Thoracic aorta (tissue), 2 donors: ENCODE measurements around the gene LAGE3. TPM values are rescaled to one million over a fixed set of nuclear protein-coding genes. Genes with fewer than 3 reads are reported as not detected.

Experiments
- ATAC-seq: fragments of 150-250 bp; one replicate; pipeline ENCODE4 v1.8.0; 2017; ENCODE audit warnings: low read depth; ENCODE audit not compliant: insufficient number of reproducible peaks, low FRiP score
- DNase-seq: peaks from one replicate; pipeline ENCODE4 v3.0.0-alpha.2; 2020; ENCODE audit warnings: low spot score
- H3K27ac ChIP-seq, 2 donors: fragments of 200-600 bp; sonication (generic); 1 replicate in 1 of 2; 2 replicates in 1 of 2; pipeline ENCODE4 v1.5.1; 2016; ENCODE audit warnings: mild to moderate bottlenecking in 2 of 2, moderate library complexity in 2 of 2
- H3K27me3 ChIP-seq: fragments of 200-600 bp; sonication (generic); replicated peaks from 2 replicates; pipeline ENCODE4 v1.6.0; 2016; ENCODE audit warnings: mild to moderate bottlenecking; ENCODE audit not compliant: insufficient read depth
- H3K36me3 ChIP-seq: fragments of 200-600 bp; sonication (generic); one replicate; pipeline ENCODE4 v1.5.1; 2016
- H3K4me1 ChIP-seq, 2 donors: fragments of 200-600 bp; sonication (generic); 1 replicate in 1 of 2; 2 replicates in 1 of 2; pipeline versions ENCODE4 v1.5.1 to v1.6.0; 2016; ENCODE audit warnings: low read depth in 2 of 2, mild to moderate bottlenecking in 1 of 2; ENCODE audit not compliant: control insufficient read depth in 1 of 2
- H3K4me3 ChIP-seq: fragments of 200-600 bp; sonication (generic); 2 replicates; pipeline ENCODE4 v1.5.1; 2016; ENCODE audit warnings: mild to moderate bottlenecking
- H3K9me3 ChIP-seq: fragments of 200-600 bp; sonication (generic); 2 replicates; pipeline ENCODE4 v1.5.1; 2016
- CTCF ChIP-seq: fragments of 200-600 bp; sonication (generic); IDR thresholded peaks from one replicate; pipeline ENCODE4 v1.5.1; 2019; ENCODE audit warnings: antibody characterized with exemption
- total RNA-seq, 2 donors: library from RNA; depleted of rRNA; stranded (reverse); fragments of >200 nt; gene quantifications; one replicate each; pipeline versions ENCODE4 v1.1.0 to v1.2.3, GENCODE V29; 2016

Gene LAGE3
- total RNA-seq, 2 donors from 2014 or later = 2.1 to 8.9 TPM

DNA sequence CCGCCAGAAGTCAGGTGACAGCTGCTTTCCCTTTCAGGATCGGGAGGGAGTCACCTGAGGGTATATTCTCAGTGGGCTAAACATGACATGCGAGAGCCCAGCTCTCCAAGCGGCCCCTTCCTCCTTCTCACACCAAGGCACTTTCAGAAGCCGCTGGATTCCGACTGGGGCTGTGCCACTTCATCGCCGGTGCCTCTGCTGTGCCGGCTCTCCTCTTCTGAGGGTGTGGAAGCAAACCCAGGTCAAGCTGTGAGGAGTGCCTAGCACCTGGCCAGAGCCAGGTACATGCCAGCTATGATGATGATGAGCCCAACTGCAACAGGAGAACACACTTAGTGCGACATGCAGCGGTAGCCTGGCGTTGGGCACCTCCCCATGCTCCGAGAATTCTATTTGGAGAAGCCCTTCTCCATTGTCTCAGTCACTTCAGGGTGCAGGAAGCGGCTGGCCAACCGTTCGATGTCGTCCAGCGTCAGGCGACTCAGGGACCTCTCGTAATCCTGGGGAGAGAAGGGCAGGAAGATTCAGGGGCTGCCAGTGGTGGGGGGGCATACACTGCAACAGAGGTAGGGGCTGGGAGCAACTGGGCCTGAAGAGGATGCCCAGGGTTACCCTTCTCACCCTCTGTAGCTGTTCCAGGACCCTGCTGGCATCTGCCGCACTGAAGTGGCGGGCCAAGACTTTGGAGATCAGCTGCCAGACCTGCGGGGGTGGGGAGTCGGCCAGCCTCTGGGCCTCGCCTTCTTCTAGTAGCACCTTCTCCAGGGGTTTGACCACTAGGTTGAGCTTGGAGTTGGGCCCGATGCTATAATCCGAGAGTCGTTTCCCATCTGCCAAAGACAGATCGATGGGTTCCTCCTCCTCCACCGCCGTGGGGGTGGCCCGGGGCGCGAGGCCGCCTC lies 6.3 kb upstream of the LAGE3 start:
- no peak for DNase-seq
- H3K27me3 ChIP-seq = no peaks in the 10 kb centered on the region
- peaks cover 5% of the 10 kb centered on the region for H3K36me3 ChIP-seq
- H3K9me3 ChIP-seq = no peaks in the 10 kb centered on the region
- H3K27ac ChIP-seq = peak overlapping the region; percentile 38 to 77
- H3K4me1 ChIP-seq = peaks cover 3 to 41% of the 10 kb centered on the region in 2 donors
- no peak for ATAC-seq
- TF ChIP-seq CTCF = no peak
- peak overlapping the region; percentile 78 for H3K4me3 ChIP-seq

GRCh38 chrX:154484255-154485149 lies 5.4 kb upstream of the LAGE3 start:
- no peak for TF ChIP-seq CTCF
- no peak for ATAC-seq
- H3K27ac ChIP-seq = no peak overlapping the region

GRCh38 chrX:154483325-154483724 lies 4.2 kb upstream of the LAGE3 start:
- H3K27me3 ChIP-seq = no peaks in the 10 kb centered on the region
- TF ChIP-seq CTCF = no peak
- H3K36me3 ChIP-seq = peaks cover 5% of the 10 kb centered on the region
- ATAC-seq = no peak
- no peak overlapping the region for H3K4me3 ChIP-seq
- peaks cover 3 to 27% of the 10 kb centered on the region in 2 donors for H3K4me1 ChIP-seq
- no peaks in the 10 kb centered on the region for H3K9me3 ChIP-seq
- H3K27ac ChIP-seq = no peak overlapping the region
- DNase-seq = no peak

More at GRCh38 chrX:154484255-154485149, 5.4 kb upstream of the LAGE3 start:
- Histone ChIP-seq H3K27me3 (no peaks in the 10 kb centered on the region), H3K36me3 (peaks cover 5% of the 10 kb centered on the region), H3K4me3 (no peak overlapping the region), H3K9me3 (no peaks in the 10 kb centered on the region), H3K4me1 (peaks cover 3 to 39% of the 10 kb centered on the region in 2 donors)
- no peak for DNase-seq

DNA sequence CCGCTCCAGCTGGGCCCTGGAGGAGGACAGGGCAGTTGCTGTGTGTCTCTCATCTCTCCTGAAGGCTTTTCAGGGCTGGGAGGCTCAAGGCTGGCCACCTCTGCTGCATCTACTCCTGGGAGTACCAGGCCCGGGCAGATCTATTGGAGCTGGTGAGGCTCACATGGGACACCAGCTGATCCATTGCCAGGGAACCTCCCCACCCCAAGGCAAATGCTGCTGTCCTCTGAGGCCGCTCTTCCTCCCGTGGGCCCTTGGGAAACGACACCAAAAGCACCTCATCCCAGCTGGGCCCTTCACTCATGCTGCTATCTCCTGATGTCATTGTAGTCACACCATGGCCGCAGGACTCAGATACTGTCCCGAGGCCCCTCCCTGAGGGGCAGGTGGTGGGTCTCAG lies 3.7 kb upstream of the LAGE3 start:
- no peaks in the 10 kb centered on the region for H3K27me3 ChIP-seq
- no peak for DNase-seq
- peaks cover 3 to 22% of the 10 kb centered on the region in 2 donors for H3K4me1 ChIP-seq
- H3K4me3 ChIP-seq = no peak overlapping the region
- H3K27ac ChIP-seq = no peak overlapping the region
- ATAC-seq = no peak
- peaks cover 5% of the 10 kb centered on the region for H3K36me3 ChIP-seq
- no peak for TF ChIP-seq CTCF
- no peaks in the 10 kb centered on the region for H3K9me3 ChIP-seq
